ENCODE data around the gene THBS3.
"Not testable (repeated sequence)": the region's sequence is repeated elsewhere in the genome, so short reads cannot be mapped to it uniquely, and the experiment has no call there.

THBS3 gene

DNA sequence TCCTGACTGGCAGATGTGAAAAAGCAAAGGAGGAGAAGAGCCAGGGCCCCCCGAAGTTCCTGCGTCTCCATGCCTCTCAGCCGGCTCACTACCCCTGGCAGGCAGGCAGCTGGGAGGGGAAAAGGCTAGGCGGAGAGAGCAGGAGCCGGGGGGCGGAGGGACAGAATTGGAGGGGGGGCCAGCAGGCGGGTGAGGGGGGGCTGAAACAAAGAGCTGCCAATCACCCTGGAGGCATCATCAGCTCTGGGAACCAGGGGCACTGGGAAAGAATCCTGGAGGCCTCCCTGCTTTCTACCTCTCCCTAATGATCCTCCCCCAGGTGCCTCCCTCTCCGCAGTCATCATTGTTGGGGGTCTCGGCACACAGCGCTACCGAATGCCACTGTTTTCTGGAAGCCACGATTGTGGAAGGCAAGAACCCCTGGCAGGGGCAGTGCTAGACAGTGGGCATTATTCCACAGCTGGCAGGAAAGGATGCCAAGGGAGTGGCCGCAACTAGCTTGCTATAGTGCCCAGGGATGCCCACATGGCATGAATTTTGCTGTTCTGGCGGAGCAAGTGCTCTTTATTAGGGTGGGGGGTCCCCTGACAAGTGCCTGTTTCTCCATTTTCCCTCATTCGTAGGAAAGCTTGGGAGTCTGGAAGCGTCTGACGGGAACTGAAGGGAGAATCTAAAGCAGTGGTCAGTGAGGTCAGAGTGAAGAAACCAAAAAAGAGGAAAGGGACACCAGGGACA lies at the start of gene THBS3:
THBS3 (minus strand) TSS at position 92 of the 735 bp plus-strand sequence; CDS start at position 71, 21 bp downstream.
- Mint-ChIP-seq H3K27ac (peak within 1 kb of the TSS; percentile 90), H3K4me1 (peaks cover 37% of the 10 kb centered on the region), H3K9me3 (no peaks in the 10 kb centered on the region), H3K27me3 (no peaks in the 10 kb centered on the region), H3K4me3 (peak within 1 kb of the TSS; percentile 91), H3K36me3 (peaks cover 10% of the 10 kb centered on the region)
- ATAC-seq, result no peak

DNA sequence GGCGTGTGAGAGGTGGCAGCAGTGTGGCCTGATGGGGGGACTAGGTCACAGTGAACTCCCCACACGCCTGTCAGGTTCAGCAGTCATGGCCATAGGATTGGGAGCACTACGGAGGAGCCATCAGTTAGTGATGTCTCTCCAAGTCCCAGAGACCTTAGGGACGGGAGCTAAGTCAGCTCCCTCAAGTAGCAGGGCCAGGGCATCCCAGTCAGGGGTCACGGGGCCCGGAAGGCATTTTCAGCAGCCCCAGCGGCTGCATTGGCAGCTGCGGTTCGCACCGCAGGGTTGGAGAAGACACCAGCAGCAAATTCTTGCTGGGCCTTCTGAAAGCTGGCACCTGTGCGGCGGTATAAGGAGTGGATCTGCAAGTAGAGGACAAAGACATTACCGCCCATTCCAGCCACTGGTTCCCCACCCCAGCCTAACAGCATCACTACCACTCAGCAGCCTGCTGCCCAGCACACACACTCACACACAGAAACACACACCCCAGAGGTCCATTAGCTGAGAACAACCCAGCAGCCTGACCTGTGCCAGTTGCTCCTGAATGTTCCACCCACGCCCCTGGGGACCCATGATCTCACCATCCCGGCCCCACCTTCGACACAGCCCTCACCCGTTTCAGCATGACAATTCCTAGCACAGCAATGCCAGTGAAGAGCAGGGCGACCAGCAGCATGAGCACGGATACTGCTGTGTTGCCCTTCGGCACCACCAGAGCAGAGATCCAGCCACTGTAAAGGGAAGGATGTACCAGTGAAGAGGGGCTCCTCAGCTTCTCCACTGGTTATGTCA lies 48.6 kb upstream of the THBS3 start:
- H3K27ac Mint-ChIP-seq, result peak overlapping the region; percentile 81
- H3K27me3 Mint-ChIP-seq, result no peaks in the 10 kb centered on the region
- H3K9me3 Mint-ChIP-seq, result no peaks in the 10 kb centered on the region
- no peak for ATAC-seq
- H3K4me3 Mint-ChIP-seq, result peak overlapping the region; percentile 88
- peaks cover 37% of the 10 kb centered on the region for H3K36me3 Mint-ChIP-seq
- H3K4me1 Mint-ChIP-seq, result peaks cover 51% of the 10 kb centered on the region

DNA sequence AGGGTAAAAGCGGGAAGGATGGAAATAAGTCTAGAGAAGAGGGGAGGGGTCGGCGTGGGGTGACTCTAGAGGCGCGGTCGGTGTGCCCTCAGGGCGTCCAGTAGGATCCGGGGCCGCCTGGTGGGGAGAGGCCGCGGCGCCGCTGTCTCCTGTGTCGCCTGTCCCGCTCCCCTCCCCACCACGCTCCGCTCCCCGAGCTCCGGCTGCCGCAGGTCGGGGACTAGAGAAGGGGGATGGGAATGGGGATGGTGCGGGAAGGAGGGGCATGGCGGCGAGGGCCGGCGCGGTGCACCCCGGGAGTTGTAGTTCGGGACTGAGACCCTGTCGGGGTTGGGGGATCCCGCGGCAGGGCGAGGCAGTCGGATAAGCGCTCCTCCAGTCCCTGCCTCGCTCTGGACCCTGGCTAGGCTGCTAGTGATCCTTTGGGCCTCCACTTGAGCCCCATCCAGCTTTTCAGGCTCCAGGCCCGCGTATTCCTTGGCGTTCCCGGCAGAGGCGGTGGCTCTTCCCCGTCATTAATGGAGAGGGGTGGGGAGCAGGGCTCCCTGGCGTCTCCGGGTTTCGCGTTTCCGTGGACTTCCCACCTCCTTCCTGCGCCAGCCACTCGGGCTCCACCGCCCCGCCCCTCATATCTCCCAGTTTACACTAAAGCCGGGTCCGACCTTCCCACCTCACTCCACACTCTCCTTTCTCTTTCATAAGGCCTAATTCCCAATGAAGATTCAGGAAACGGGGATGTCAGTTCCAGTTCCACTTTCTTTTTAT lies 47.7 kb upstream of the THBS3 start, which contains the start of gene ENTREP3:
ENTREP3 (minus strand) TSS at position 241 of the 765 bp plus-strand sequence. CDS start 606 bp downstream, outside the sequence.
- no peaks in the 10 kb centered on the region for H3K9me3 Mint-ChIP-seq
- H3K27ac Mint-ChIP-seq, result peak within 1 kb of the TSS; percentile 81
- H3K27me3 Mint-ChIP-seq, result no peaks in the 10 kb centered on the region
- peaks cover 32% of the 10 kb centered on the region for H3K36me3 Mint-ChIP-seq
- H3K4me3 Mint-ChIP-seq, result peak within 1 kb of the TSS; percentile 88
- ATAC-seq, result peak; percentile 80
- H3K4me1 Mint-ChIP-seq, result peaks cover 50% of the 10 kb centered on the region

DNA sequence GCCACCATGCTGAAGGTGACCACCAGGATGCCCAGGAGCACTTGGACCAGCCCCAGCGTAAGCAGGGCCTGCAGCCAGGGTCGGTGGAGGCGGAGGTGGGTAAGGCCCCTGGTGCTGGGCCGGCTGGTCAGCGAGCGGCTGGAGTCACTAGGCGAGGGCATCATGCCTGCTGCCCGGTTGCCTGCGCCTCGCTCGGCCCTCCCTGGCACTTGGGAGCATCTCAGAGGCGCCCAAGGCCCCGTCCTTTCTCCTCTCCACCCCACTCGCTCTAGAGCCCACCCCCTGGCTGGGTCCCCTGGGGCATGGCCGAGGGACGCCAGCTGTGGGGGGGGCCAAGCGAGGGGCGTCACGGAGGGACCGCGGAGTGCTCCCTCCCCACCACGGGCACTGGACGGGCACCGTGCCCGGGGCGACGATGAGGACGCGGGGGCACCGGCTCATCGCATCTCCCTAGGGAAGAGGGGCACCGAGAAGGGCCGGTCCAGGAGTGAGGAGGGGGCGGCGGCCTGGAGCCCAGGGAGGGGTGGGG lies 47.1 kb upstream of the THBS3 start:
- Mint-ChIP-seq H3K4me1 (peaks cover 49% of the 10 kb centered on the region), H3K4me3 (peak overlapping the region; percentile 88), H3K27ac (peak overlapping the region; percentile 81), H3K27me3 (no peaks in the 10 kb centered on the region), H3K9me3 (no peaks in the 10 kb centered on the region), H3K36me3 (peaks cover 26% of the 10 kb centered on the region)
- ATAC-seq, result peak; percentile 24

DNA sequence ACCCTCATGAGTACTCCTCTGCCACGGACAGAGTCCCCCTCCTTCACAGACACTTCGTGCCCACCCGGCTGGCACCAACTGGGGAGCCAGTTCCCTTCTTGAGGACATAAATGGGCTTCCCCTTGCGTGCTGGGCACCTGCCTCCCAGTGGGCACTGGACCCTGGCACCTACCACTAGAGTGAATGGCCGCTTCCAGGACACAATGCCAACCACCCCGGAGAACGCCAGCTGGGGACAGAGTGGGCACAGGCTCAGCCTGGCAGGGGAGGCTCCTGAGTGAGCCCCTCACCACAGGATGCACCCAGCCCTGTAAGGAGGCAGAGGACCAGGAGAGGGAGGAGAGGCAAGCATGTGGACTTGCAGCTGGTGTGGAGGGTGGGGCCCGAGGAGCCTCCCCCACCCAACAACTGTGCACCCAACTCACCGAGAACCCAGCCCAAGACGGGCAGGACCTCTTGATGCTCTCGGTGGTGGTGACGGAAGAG lies 46.6 kb upstream of the THBS3 start:
- peaks cover 49% of the 10 kb centered on the region for H3K4me1 Mint-ChIP-seq
- H3K27ac Mint-ChIP-seq, result peak overlapping the region; percentile 81
- H3K36me3 Mint-ChIP-seq, result peaks cover 26% of the 10 kb centered on the region
- peak overlapping the region; percentile 72 for H3K4me3 Mint-ChIP-seq
- no peaks in the 10 kb centered on the region for H3K27me3 Mint-ChIP-seq
- no peaks in the 10 kb centered on the region for H3K9me3 Mint-ChIP-seq
- ATAC-seq, result no peak

DNA sequence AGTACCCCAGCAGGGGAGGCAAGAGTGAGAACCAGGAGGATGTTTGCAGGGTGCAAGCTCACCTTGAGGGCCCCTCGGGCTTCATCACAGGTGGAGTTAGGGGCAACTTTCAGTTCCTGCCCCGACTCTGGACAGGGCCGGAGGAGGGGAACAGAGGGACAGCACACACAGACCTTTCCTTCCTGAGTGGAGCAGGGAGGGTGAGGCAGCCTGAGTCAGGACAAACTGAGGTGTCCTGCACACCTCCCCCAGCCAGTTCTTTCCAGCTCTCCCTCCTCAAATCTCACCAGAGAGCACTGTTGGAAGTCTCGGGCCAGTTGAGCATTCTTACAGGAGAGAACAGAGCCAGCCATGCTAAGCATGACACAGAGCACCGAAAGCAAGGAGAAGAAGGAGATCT lies 46.1 kb upstream of the THBS3 start:
- Mint-ChIP-seq H3K36me3 (peaks cover 26% of the 10 kb centered on the region), H3K27ac (peak overlapping the region; percentile 81), H3K4me3 (peak overlapping the region; percentile 72), H3K27me3 (no peaks in the 10 kb centered on the region), H3K4me1 (peaks cover 49% of the 10 kb centered on the region), H3K9me3 (no peaks in the 10 kb centered on the region)
- ATAC-seq, result no peak

DNA sequence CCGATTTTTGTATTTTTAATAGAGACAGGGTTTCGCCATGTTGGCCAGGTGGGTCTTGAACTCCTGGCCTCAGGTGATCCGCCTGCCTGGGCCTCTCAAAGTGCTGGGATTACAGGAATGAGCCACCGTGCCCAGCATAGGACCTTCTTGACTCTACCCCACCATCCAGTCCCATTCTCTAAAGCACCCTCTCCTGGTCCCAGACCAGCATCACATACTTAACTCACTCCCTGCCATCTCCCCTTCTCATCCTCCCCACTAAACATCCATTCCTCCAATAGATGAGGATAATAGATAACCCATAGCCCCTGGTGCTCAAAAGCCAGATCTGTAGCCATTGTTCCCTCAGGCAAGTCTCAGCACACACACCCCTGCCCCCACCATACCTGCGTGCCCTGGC lies 45.5 kb upstream of the THBS3 start:
- H3K27ac Mint-ChIP-seq, result peak overlapping the region; percentile 81
- H3K4me3 Mint-ChIP-seq, result peak overlapping the region; percentile 72
- no peaks in the 10 kb centered on the region for H3K9me3 Mint-ChIP-seq
- peaks cover 49% of the 10 kb centered on the region for H3K4me1 Mint-ChIP-seq
- ATAC-seq, result no peak
- no peaks in the 10 kb centered on the region for H3K27me3 Mint-ChIP-seq
- peaks cover 21% of the 10 kb centered on the region for H3K36me3 Mint-ChIP-seq

DNA sequence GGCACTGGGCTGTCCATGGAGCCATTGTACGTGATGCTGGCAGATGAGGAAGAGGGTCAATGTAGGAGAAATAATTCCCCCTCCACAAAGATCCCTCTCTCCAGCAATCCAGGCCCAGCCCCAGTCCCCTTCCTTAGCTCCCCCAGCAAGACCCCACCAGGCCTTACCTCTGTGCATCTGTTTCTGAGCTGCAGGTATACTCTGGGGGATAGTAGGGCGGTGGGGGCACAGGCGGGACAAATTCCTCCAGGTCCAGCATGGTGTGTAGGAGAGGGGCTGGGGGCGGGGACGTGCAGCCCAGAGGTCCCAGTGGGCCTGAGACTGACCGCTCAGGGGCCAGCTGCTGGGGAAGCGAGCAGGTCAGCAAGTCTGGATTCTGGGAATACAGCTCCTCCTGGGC lies 43.9 kb upstream of the THBS3 start:
- no peaks in the 10 kb centered on the region for H3K27me3 Mint-ChIP-seq
- H3K9me3 Mint-ChIP-seq, result no peaks in the 10 kb centered on the region
- peaks cover 43% of the 10 kb centered on the region for H3K4me1 Mint-ChIP-seq
- no peak overlapping the region for H3K4me3 Mint-ChIP-seq
- peak overlapping the region; percentile 84 for H3K27ac Mint-ChIP-seq
- peaks cover 9% of the 10 kb centered on the region for H3K36me3 Mint-ChIP-seq
- no peak for ATAC-seq

DNA sequence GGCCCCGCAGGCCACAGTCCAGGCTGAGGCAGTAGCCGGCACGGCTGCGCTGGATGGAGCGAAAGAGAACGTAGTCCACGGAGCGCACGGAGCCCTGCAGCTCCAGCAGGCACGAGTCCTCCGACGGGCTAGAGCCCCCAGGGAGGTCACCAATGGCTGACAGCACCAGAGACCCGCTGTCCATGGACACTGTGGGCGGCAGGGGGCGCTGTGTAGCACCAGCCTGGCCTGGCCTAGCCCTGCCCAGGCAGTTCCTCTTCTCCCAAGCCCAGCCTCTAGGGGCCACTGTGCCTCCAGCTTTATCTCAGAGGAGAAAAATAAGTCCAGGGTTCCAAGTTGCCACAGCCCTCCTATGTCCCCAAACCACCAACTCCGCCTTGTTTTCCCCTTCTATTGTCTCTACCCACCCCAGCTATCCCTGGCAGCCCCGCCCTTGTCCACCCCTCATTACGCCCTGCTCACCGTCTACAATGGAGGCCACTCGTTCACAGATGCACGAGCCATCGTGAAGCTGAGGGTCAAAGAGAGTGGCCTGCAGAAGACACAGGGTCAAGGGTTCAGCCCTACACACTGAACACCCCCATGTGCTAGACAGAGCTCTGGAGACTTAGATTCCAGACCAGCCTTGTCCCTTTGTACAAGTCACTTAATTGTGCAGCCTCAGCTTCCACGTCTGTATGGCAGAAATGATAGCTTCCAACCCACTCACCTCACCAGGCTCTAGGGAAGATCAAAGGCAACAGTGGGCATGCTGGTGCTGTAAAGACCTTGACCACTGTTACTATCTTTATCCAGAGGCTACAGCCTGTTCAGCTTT lies 43.1 kb upstream of the THBS3 start:
- H3K27ac Mint-ChIP-seq, result peak overlapping the region; percentile 84
- H3K27me3 Mint-ChIP-seq, result no peaks in the 10 kb centered on the region
- peaks cover 43% of the 10 kb centered on the region for H3K4me1 Mint-ChIP-seq
- peaks cover 2% of the 10 kb centered on the region for H3K36me3 Mint-ChIP-seq
- H3K4me3 Mint-ChIP-seq, result peak overlapping the region; percentile 67
- H3K9me3 Mint-ChIP-seq, result no peaks in the 10 kb centered on the region
- peak; percentile 96 for ATAC-seq

DNA sequence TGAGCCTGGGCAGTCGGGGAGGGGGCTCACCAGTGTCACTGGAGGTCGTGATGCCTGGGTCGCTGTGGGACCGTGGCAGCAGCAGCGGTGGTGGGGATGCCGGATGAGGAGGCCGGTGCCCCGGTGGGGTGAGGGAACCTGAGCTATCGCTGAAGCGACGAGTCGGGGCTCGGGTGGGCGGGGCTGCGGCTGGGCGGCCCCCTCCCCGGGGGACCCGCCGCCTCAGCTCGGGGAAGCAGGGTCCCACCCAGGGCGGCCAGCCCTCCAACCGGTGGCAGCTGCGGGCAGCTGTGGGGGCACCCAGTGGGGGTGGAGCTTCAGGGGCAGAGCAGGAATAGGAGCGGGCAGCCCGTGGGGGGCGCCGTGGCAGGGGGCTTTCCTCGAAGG lies 42.5 kb upstream of the THBS3 start:
- H3K27me3 Mint-ChIP-seq, result no peaks in the 10 kb centered on the region
- H3K9me3 Mint-ChIP-seq, result no peaks in the 10 kb centered on the region
- peak overlapping the region; percentile 84 for H3K27ac Mint-ChIP-seq
- peak overlapping the region; percentile 80 for H3K4me3 Mint-ChIP-seq
- H3K4me1 Mint-ChIP-seq, result peaks cover 39% of the 10 kb centered on the region
- ATAC-seq, result peak; percentile 31
- no peaks in the 10 kb centered on the region for H3K36me3 Mint-ChIP-seq

DNA sequence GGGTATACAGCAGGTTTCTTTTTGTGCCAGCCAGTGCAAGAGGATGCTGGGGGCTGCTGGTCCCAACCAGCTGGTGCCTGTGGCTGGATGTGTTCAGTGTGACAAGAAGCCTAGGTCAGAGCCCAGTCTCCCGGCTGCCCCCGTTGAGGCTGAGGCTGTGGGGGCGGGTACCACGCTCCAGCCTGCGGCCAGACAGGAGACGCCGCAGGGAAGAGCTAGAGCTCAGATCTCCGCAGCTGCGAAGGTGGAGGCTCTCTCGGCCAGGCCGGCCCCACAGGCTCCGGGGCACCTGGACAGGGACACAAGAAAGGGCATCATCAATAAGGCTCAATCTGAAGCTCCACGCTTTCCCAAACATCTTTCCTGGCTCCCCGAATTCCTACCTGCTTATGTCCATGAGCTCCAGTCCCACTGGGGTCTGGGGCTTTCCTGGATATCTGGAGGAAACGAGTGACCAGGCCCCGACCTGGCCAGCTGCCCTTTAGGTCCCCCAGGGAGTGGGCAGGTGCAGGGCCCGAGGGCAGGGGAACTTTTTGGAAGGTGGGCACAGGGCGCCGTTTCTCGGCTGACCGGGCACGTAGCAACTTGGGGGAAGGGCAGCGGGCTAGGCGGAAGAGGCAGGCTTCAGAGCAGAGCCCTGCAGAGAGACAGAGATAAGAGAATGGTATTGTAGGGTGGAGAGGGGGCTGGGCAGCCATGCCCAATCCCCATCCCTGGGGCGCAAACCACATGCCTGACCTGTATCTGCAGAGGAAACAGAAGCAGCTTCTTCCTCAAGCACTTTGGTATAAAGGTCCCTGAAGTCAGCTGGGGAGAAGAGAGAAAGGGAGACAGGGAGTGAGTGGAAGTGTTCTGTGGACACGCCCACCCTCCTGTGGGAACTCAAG lies 40.2 kb upstream of the THBS3 start:
- Mint-ChIP-seq H3K9me3 (no peaks in the 10 kb centered on the region), H3K4me3 (no peak overlapping the region), H3K36me3 (no peaks in the 10 kb centered on the region), H3K27me3 (no peaks in the 10 kb centered on the region), H3K4me1 (peaks cover 29% of the 10 kb centered on the region), H3K27ac (no peak overlapping the region)
- ATAC-seq, result no peak

DNA sequence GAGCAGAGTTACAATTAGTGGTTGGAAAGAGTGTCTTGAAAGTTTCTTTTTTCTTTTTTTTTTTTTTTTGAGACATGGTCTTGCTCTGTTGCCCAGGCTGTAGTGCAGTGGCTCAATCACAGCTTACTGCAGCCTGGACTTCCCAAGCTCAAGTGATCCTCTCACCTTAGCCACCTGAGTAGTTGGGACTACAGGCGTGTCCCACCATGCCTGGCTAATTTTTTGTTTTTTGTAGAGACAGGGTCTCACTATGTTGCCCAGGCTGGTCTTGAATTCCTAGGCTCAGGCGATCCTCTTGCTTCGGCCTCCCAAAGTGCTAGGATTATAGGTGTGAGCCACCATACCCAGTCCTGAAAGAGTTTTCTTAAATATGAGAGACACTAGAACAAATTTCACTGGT lies 39.1 kb upstream of the THBS3 start:
- not testable (repeated sequence) for H3K27me3 Mint-ChIP-seq, H3K9me3 Mint-ChIP-seq, H3K36me3 Mint-ChIP-seq, H3K27ac Mint-ChIP-seq, H3K4me3 Mint-ChIP-seq, ATAC-seq
- peaks cover 29% of the 10 kb centered on the region for H3K4me1 Mint-ChIP-seq

DNA sequence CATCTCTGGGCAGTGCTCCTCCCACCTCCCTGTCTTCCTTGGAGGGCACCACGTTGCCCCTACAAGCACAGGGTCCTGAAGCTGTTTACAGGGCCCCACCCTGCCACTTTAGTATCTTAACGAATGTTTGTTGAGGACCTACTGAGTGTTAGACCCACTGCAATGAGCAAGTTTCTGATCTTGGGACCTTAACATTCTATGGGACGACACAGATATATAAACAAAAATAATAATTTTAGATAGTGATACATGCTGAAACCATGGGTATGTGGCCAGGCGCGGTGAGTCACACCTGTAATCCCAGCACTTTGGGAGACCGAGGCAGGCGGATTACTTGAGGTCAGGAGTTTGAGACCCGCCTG lies 37.4 kb upstream of the THBS3 start:
- ATAC-seq, result no peak
- Mint-ChIP-seq H3K9me3 (no peaks in the 10 kb centered on the region), H3K4me3 (peak overlapping the region; percentile 76), H3K27ac (peak overlapping the region; percentile 76), H3K4me1 (peaks cover 36% of the 10 kb centered on the region), H3K27me3 (no peaks in the 10 kb centered on the region), H3K36me3 (no peaks in the 10 kb centered on the region)
